B cell (primary cell): Measurements from ENCODE around the gene ASB18.

Source experiments
- CTCF ChIP-seq: fragments of 200-600 bp; IDR thresholded peaks from one replicate; pipeline ENCODE4 v1.8.0; 2022; ENCODE audit warnings: antibody characterized with exemption, mild to moderate bottlenecking
- EZH2 ChIP-seq: IDR thresholded peaks from 2 replicates; pipeline ENCODE4 v1.6.1; 2012; ENCODE audit warnings: borderline replicate concordance, low read depth, mild to moderate bottlenecking, moderate library complexity, low read length; ENCODE audit not compliant: insufficient read depth, poor library complexity, severe bottlenecking

DNA sequence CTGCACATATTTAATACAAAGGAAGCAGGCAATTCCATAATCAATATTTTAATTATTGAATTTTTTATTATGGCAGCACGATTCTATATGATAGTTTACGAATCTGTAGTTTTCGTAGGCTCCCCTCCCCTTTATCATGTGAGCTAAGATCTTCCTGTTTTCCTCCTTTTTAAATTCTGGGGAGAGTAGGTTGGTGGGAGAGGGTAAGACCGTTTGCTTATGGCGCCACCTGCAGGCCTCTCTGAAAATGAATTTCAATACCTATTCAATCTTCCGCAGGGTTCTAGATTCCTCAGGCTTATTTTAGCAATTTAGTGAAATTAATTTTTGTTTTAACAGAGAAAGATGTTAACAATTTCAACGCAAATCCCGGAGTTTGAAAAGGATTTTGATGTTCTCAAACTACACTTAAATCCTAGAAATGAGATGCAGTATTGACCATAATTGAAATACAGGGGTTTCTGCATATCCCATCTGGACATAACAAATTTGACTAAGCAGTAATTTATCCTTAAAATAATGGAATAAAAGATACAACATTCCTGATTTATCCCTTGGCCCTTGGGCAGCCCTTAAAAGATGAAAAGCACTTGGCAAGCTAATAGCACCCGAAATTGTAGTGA is 83.3 kb downstream of the ASB18 start:
- TF ChIP-seq CTCF, result peak; percentile 27
- TF ChIP-seq EZH2, result no peak
